HL-60 (cell line): ENCODE data around the gene WNT8A.

ENCODE experiments used
- CTCF ChIP-seq: IDR thresholded peaks from one replicate; pipeline ENCODE4 v1.5.1; 2011; ENCODE audit warnings: low read length, control low read depth, inconsistent platforms; ENCODE audit not compliant: insufficient read depth
- GABPA ChIP-seq: IDR thresholded peaks from 2 replicates; pipeline ENCODE4 v1.6.1; 2012; ENCODE audit warnings: low read depth
- POLR2AphosphoS5 ChIP-seq: IDR thresholded peaks from 2 replicates; pipeline ENCODE4 v1.6.1; 2012; ENCODE audit warnings: low read depth
- REST ChIP-seq: IDR thresholded peaks from 2 replicates; pipeline ENCODE4 v1.6.1; 2012; ENCODE audit warnings: low read depth; ENCODE audit not compliant: insufficient replicate concordance
- SPI1 ChIP-seq: IDR thresholded peaks from 2 replicates; pipeline ENCODE4 v1.6.1; 2012; ENCODE audit warnings: low read depth, mild to moderate bottlenecking, borderline replicate concordance

GRCh38 chr5:138038826-138039225, 45.0 kb upstream of the WNT8A start:
- TF ChIP-seq CTCF (no peak), GABPA (no peak), SPI1 (no peak), POLR2AphosphoS5 (no peak), REST (no peak)
